Activated T-helper 1 cell treated with Interleukin-2 at 50 U/mL for 16 hours (primary cell): ENCODE results near the gene CTSE.

Source experiments
- DNase-seq: peaks from one replicate; pipeline ENCODE4 v3.0.0-alpha.2; 2020; ENCODE audit warnings: low read depth

The CTSE gene

DNA sequence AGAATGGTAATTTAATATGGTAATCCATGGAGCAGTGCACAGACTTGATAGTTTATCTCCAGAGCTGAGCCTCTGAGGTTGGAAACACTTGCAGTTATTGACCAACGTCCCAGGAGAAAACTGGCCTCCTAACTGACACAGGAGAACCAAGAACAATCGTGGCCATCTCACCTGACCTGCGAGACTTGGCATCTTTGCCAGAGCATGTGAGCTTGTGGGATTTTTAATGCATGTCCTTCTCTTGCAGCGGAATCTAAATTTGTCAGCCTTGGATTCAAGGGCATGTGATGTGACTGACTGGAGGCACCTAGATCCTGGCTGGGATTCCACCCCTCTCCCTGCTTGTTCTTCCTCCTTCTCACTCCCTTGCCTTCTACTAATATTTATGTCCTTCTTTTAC, 52.6 kb downstream of the CTSE start:
- no peak for DNase-seq

DNA sequence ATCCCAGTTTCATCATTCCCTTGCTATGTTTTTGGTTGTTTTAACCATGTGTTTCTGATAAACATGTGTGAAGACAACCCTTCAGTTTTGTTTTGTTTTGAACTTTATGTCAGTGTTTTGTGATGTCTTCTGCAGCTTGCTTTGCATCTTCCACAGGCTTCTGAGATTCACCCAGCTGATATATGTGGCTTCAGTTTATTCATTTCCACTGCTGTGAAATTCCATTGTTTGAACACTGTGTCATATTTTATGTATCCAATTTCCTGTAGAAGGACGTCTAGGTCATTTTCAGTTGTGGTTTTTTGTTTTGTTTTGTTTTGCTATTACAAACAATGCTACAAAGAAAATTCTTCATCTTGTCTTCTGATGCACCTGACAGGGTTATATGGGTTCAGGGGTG, 53.2 kb downstream of the CTSE start:
- DNase-seq: no peak

DNA sequence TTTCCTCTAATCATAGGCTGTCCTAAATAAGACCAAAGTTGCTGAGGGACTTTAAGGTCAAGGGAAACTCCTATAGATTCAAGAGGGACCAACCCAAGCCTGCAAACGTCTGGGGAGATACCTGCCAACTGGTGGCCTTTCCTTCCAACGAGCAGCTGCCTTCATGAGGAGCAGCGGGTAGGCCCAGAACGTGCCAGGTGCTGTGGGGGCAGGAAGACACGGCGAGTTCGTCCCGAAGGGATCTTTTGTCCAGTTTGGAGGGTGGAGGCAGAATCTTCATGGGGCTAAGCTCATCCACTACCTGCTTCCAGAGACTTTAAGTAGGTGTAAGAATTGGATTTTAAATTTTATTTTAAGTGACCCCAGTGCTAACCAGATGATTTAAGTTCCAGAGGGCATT, 54.5 kb downstream of the CTSE start:
- no peak for DNase-seq

DNA sequence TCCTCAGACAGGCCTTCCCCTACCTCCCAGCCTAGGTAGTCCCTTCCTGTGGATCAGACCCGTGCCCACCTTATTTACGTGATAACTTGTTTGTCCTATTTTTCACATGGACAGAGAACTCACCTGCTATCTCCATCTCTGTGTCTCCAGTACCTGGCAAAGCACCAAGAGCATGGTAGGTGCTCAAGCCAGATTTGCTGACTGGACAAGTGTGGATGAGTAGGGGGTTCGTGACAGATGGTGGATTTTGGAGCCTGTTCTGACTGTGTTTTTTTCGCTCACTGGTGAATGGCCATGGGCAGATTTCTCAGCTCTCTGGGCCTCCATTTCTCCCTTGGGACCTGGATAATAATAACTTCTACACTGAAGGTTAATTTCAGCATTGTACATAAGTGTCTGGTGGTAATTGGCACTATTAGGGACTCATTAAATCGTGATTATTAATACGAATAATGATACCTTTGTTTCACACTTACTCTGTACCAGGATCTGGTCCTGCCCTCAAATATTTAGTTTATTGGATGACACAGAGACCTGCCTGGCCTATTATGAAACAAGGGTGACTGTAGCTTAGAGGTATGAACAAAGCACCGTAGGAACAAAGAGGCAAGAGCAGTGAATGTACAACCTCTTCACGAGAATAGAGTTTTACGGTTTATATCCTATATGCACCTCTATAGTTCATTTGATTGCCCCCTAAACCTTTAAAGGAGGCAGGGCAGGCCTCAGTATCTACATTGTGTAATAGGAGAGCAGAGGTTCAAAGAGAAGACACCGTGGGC, 56.0 kb downstream of the CTSE start:
- no peak for DNase-seq

DNA sequence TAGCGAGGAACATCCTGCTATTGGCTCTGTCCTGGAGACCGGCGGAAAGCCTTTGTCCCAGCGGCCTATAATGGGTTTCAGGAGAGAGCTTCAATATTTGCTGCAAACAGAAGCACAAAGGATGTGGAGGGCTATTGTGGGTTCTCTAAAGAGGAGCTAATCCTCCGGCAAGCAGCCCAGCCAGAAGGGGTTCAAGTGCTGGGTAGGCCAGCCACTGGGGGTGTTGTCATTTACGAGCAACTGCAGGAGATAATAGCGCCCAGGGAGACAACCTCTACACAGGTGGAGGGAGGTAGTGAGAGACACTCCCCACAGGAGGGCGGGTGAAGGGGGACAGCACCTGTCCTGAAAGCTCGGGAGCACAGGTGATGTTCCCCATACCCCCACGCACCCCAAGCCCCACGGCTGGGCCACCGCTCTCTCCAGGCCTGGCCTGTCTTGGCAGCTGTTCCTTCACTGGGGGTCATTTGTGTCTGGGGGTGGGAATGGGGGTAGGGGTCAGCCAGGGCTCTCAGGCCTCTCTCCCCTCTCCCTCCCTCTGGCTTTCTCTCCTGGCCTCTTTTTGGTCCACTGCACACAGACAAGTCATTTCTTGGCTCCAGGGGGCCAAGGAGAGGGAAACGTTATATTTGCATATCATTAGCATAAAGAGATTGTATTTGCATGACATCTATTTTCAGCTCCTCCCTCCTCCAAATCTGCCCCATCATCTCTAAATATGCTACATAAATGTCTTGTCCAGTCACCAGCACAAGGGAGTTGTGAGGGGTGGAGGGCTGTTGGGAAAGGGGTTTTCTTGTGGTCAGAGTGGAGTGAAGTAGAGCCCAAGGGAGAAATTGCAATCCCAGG, 58.4 kb downstream of the CTSE start:
- no peak for DNase-seq

DNA sequence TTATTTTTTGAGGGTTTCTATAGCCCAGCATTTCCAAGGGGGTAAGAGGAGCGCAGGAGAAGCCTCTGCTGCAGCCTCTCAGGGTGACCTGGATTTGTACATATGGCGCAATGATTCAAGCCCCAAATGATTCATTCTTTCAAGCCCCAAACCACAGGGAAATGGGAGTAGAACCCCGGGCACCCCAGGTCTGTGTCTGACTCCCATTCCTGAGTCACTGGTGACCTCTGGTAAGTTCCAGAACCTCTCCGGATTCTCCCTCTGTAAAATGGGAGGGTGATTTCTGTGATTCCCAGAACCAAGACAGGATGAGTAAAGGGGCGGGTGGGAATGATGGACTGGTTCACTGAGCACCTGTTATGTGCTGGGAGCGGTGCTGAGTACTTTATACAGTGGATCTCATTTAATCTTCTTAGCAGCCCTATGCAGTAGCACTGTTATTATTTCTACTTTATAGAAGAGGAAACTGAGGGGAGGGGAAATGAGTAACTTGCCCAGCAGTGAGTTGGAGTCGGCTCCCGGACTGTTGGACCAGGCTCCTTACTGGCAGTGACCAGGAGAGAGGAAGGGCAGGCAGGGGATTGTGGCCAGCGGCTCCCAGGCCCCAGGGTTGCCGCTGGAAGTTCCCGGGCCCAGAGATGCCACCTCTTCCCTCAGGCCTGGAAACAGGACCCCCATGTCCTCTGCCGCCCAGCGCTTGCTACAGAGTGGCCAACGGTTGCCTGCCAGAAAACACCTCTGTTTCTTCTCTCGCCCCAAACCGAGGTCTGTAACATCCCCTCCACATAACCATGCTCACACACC, 60.1 kb downstream of the CTSE start:
- no peak for DNase-seq

DNA sequence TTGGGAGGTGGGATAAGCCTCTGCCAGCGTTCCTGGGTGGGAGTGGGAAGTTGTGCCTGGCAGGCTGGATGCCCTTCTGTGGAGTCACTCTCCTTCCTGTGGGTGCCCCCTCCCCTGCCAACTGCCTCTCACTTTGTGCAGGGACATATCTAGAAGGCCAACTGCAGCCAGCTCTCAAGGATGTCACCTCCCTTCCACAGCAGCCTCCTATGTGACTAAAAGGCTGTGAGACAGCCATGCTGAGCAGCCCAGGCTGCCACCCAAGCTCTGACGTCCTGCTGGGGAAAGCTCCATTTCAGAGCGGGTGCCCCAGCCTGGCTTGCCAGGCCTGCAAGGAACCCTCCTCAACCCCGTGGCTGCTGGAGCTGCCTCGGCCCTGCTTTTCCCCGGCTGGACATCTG, 60.9 kb downstream of the CTSE start:
- DNase-seq: no peak

DNA sequence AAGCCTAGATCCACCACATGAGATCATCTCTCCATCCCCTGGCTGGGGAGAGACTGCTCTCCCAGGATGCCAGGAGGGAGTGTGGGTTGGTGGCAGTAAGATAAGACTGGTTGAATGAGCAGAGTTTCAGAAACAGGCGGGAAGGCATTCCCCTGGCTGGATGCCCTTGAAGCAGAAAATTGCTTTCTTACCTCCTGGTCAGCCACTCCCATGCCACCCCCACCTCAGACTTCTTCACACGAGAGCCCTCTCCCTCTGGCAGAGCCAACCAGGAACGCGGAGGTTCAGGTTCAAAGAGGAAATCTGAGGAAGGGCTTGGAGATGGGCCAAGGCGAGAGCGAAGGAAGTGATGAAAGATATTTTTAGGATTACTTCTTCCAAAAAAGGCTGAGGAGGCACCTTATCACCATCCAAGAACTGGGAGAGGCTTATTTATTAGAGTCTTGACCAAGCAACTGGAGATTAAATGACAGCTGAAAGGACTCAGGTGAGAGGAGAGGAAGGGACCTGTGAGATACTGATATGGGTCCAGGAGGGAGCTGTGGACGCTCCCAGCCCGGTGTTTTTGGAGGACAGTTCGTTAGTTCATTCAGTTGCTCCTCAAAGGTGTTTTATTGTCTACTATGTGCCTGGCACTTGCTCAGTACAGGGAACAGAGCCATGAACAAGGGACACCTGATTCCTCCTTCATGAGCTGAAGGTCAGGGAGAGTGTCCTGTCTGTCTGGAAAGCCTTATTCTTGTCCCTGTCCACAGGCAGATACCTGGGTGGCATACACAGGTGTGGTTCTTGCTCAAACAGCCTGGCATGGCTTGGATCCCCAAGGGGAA, 61.5 kb downstream of the CTSE start:
- no peak for DNase-seq

DNA sequence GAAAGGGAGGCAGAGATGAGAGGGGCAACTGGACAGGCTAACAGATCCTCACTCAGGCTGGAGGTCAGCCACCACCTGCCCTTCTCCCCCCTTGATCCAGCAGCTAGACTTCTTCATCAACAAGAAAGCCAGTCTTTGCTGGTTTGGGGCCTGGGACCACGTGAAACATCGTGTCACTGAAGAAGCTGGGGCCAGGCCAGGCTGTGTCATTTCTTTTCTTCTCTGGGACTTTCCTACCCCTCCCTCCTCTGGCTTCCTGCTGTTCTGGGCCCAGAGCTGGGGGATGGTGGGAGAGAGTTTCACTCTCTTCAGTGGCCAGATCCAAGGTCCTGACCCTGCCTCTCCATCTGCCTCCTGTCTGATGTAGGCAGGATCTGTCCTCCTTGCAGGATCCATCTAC, 62.3 kb downstream of the CTSE start:
- DNase-seq: no peak

DNA sequence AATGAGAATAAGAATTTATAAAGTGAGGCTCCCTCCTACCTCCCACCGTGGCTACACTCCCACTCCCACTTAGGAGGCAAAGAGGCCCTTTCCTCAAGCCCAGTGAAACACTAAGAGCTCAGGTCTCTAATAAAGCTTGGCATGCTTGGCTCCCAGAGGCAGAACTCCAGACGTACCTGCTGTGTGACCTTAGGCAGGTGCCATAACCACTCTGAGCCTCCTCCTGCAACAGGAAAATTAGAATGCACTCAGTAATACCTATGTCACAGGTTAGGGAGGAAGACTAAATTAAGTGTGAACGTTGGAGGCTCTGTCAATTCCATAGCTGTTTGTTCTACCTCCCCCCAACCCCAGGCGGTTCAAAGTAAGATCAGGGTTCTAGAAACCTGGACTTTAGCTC, 63.9 kb downstream of the CTSE start:
- no peak for DNase-seq
